ENCODE results near the gene RABGGTB.
"Not testable (repeated sequence)": the region's sequence is repeated elsewhere in the genome, so short reads cannot be mapped to it uniquely, and the experiment has no call there.

The RABGGTB gene

DNA sequence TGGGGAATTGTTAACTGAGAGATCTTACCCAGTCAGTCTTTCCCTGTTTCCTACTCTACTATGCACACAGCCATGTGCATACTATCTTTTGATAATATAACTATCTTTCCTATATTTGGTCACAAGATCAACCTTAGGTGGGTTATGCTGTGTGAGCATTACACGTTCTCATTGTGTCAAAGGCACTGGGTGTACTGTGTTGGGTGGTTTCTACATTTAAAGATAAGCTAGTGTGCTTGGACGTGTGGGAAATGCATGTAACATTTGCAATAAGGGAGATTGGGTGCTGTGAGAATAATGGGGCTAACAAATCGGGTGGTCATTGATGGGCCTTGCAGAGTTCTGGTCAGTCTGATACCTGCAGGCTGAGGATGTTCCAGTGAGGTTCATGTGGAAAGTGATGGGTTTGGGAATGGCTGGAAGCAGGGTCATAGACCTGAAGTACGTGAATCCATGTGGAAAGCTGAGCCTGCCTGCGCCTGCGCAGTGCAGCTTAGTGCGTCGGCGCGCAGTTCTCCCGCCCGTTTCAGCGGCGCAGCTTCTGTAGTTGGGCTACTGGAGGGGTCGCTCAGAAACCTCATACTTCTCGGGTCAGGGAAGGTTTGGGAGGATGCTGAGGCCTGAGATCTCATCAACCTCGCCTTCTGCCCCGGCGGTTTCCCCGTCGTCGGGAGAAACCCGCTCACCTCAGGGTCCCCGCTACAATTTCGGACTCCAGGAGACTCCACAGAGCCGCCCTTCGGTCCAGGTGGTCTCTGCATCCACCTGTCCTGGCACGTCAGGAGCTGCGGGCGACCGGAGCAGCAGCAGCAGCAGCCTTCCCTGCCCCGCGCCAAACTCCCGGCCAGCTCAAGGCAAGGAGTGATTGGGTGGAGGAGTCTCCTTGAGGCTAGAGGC is 10.6 kb downstream of the RABGGTB start, which contains the start of gene MSH4:
MSH4 (plus strand) TSS at position 507 of the 897 bp plus-strand sequence; CDS start at position 611, 104 bp downstream.
- DNase-seq = no peak

DNA sequence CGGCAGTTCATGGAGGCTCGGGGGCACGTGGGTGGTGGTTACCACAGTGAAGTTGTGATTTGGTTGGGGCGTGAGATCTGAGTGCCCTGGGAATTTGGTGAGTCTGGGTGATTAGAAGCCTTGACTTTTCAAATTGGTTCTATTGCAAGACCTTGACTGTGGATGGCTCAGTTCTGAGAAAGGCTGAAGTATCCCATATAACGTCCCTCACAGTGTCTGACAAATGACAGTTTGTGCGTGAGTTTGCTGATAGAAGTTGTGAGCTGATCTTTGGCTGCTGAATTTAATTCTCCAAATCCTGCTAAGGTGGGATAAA is 11.2 kb downstream of the RABGGTB start:
- DNase-seq = no peak

GRCh38 chr1:75797606-75798216 is 11.7 kb downstream of the RABGGTB start:
- DNase-seq = no peak

DNA sequence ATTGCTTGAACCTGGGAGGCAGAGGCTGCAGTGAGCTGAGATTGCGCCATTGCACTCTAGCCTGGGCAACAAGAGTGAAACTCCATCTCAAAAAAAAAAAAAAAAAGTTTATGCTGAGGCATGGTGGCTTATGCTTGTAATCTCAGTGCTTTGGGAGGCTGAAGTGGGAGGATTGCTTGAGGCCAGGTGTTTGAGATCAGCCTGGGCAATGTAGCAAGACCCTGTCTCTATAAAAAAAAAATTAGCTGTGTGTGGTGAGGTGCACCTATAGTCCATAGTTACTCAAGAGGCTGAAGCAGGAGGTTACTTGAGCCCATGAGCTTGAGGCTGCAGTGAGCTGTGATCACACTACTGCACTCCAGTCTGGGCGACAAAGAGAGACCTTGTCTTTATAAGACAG is 15.4 kb downstream of the RABGGTB start:
- not testable (repeated sequence) for DNase-seq

- no peak for DNase-seq
Measured at GRCh38 chr1:75808921-75809320, 22.9 kb downstream of the RABGGTB start.

DNA sequence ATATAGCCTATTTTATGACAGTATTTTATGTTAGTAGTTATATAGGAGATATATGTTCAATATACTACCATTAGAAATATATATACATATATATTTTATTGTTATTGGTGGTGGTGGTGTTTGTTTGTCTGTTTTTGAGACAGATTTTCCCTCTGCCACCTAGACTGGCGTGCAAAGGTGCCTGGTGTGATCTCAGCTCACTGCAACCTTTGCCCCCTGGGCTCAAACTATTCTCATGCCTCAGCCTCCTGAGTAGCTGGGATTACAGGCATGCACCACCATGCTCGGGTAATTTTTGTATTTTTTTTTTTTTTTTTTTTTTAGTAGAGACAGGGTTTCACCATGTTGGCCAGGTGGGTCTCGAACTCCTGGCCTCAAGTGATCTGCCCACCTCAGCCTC is 24.1 kb downstream of the RABGGTB start:
- not testable (repeated sequence) for DNase-seq

DNA sequence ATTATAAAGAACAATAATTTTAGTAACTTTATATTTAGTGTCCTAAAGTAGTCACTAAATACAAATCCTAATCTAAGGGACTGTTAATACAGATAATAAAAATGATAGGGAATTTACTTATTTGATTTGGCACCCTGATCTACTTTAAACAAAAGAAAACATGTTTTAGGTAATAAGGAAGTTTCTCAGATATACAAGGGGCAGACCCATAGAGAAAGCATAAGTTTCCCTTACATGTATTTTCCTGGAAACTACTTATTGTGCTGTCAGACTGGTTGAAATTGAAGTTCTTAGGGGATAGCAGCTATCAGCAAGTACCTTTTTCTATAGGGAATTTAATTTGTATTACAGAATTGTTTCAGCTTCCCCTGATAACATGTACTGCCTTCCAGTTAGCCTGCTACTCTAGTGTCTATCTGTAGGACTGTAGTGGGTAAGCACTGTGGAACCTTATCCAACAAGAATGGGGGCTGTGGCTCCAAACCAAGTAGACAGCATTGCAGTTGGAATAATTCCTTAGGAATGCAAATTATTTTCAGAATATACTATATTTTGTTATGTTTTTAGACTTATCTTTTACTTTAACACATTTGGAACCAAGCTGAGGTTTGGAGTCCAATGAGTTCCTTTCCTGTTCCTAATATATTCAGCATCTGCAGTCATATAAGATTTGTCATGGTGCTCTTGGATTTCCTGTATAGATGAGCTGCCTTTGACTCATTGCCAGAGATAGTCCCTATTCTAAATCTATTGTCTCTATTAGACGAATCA is 25.3 kb downstream of the RABGGTB start:
- no peak for DNase-seq

DNA sequence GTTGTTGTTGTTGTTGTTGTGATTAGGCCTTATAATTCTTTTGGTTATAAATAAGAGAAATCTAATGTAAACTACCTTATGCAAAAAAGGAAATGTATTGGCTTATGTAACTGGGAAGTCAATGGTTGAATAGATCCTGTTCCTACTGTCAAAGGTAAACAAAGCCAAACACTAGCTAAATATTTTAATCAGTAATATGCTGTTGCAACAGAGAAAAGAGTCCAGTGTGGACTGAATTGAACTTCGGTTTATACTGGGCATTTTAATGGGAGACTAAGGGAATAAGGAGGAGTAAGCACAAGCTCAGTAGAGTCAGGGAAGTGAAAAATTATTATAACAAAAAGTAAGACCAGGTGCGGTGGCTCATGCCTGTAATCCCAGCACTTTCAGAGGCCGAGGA is 26.0 kb downstream of the RABGGTB start:
- DNase-seq = no peak

DNA sequence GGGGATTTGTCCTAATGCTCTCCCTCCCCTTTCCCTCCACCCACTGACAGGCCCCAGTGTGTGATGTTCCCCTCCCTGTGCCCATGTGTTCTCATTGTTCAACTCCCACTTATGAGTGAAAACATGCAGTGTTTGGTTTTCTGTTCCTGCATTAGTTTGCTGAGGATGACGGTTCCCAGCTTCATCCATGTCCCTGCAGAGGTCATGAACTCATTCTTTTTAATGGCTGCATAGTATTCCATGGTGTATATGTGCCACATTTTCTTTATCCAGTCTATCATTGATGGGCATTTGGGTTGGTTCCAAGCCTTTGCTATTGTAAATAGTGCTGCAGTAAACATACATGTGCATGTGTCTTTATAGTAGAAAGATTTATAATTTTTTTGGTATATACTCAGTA is 37.5 kb downstream of the RABGGTB start:
- not testable (repeated sequence) for DNase-seq

GRCh38 chr1:75836528-75837100 is 50.6 kb downstream of the RABGGTB start:
- DNase-seq = no peak

- DNase-seq = no peak
Measured at GRCh38 chr1:75838079-75838478, 52.0 kb downstream of the RABGGTB start.

DNA sequence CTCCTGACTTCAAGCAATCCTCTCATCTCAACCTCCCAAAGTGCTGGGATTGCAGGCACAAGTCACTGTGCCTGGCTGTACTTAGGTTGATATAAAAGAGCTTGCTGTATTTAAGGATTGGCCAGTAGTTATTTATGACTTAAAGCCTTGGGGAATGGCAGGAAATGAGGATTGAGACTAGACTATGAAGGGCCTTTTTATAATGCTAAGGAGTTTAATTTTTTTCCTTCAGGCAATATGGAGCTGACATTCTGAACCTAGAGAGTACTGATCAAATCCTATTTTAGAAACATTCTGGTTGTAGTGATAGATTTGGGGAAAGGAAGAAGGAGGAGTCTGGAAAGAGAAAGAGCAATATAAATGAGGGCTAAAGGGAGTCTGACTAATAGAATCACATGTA is 55.4 kb downstream of the RABGGTB start:
- DNase-seq = no peak

Measured in midbrain (tissue), 1 donor.